ENCODE results near the gene RALGAPA2.

- TF ChIP-seq CTCF (IDR thresholded peaks at IDR 0.05) = no peak; the same call in none of the 2 replicates
- no peak for TF ChIP-seq POLR2AphosphoS5 (IDR thresholded peaks at IDR 0.05; ENCODE audit: low read depth, low read length)
These were observed 347.6 kb downstream of the RALGAPA2 start for GRCh38 chr20:20364593-20365479.

Data from Panc1 (cell line).